GM21367 (cell line): ENCODE data around the gene METTL18.
"Not testable (repeated sequence)": the region's sequence is repeated elsewhere in the genome, so short reads cannot be mapped to it uniquely, and the experiment has no call there.

Experiments used
- ATAC-seq: cut with Tn5 transposase; IDR thresholded peaks from one replicate; pipeline ENCODE4 v1.9.1; 2021; ENCODE audit not compliant: unreplicated experiment

Gene METTL18

GRCh38 chr1:169794530-169795416 lies at the start of gene METTL18:
Gene METTL18, minus strand, starts transcription at chr1:169794907. Its CDS starts 1,212 bp downstream, at chr1:169793695.
- peak; percentile 90 for ATAC-seq

GRCh38 chr1:169838942-169839341 lies 44.2 kb upstream of the METTL18 start:
- ATAC-seq, result no peak

GRCh38 chr1:169836198-169836597 lies 41.5 kb upstream of the METTL18 start:
- ATAC-seq, result no peak

GRCh38 chr1:169835647-169836046 lies 40.9 kb upstream of the METTL18 start:
- no peak for ATAC-seq

- ATAC-seq, result no peak
Observed at GRCh38 chr1:169834869-169835268, 40.2 kb upstream of the METTL18 start.

- ATAC-seq, result no peak
Observed at GRCh38 chr1:169833179-169833901, 38.6 kb upstream of the METTL18 start.

- no peak for ATAC-seq
Observed at GRCh38 chr1:169829671-169830070, 35.0 kb upstream of the METTL18 start.

GRCh38 chr1:169824153-169824552 lies 29.4 kb upstream of the METTL18 start:
- no peak for ATAC-seq

- no peak for ATAC-seq
Observed at GRCh38 chr1:169821500-169821899, 26.8 kb upstream of the METTL18 start.

- no peak for ATAC-seq
Observed at GRCh38 chr1:169816617-169817016, 21.9 kb upstream of the METTL18 start.

- ATAC-seq, result no peak
Observed at GRCh38 chr1:169814265-169814664, 19.6 kb upstream of the METTL18 start.

- no peak for ATAC-seq
Observed at GRCh38 chr1:169812131-169812530, 17.4 kb upstream of the METTL18 start.

GRCh38 chr1:169811418-169812035 lies 16.8 kb upstream of the METTL18 start:
- ATAC-seq, result not testable (repeated sequence)

- no peak for ATAC-seq
Observed at GRCh38 chr1:169809370-169810095, 14.8 kb upstream of the METTL18 start.

- no peak for ATAC-seq
Observed at GRCh38 chr1:169804941-169805340, 10.2 kb upstream of the METTL18 start.

GRCh38 chr1:169802888-169803287 lies 8.2 kb upstream of the METTL18 start:
- ATAC-seq, result no peak

- ATAC-seq, result no peak
Observed at GRCh38 chr1:169797281-169797680, 2.6 kb upstream of the METTL18 start.

GRCh38 chr1:169796274-169796810 lies 1.6 kb upstream of the METTL18 start:
- ATAC-seq, result no peak

- ATAC-seq, result no peak
Observed at GRCh38 chr1:169795687-169796086, 980 bp upstream of the METTL18 start.

GRCh38 chr1:169793730-169794129 lies 977 bp downstream of the METTL18 start:
- no peak for ATAC-seq

- ATAC-seq, result no peak
Observed at GRCh38 chr1:169788402-169788801, 6.3 kb downstream of the METTL18 start.
